Vagina (tissue), 2 donors: ENCODE results near the gene ZNF415.

ENCODE experiments used
- POLR2A ChIP-seq, 2 donors: fragments of 450-650 bp; IDR thresholded peaks; one replicate each; pipeline ENCODE4 v1.6.1; 2017; ENCODE audit warnings: antibody characterized with exemption in 2 of 2, mild to moderate bottlenecking in 2 of 2, moderate library complexity in 2 of 2
- POLR2AphosphoS5 ChIP-seq, 2 donors: sonication (generic); formaldehyde crosslinking; IDR thresholded peaks; one replicate each; pipeline ENCODE4 v1.9.0; 2017; ENCODE audit warnings: antibody characterized with exemption in 2 of 2, mild to moderate bottlenecking in 2 of 2, low read depth in 1 of 2; ENCODE audit not compliant: insufficient read depth in 1 of 2
- TF ChIP-seq, protein P1 (sequence below), 3 experiments: fragments of 450-650 bp in 2 of 3; fragments of 200-600 bp in 1 of 3; sonication (generic) in 1 of 3; IDR thresholded peaks; one replicate each; pipeline ENCODE4 v1.5.1; 2017 to 2019; ENCODE audit warnings: antibody characterized with exemption in 3 of 3, mild to moderate bottlenecking in 2 of 3, moderate library complexity in 2 of 3

DNA sequence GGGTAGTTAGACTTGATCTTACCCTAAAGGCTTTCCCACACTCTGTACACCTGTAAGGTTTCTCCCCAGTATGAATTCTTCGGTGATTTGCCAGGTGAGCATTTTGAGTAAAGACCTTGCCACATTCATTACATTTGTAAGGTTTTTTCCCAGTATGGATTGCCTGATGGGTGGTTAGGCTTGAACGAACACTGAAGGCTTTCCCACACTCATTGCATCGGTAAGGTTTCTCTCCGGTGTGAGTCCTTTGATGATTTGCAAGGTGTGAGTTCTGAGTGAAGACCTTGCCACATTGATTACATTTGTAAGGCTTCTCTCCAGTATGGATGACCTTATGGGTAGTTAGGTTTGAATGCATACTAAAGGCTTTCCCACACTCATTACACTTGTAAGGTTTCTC, 64.5 kb downstream of the ZNF415 start:
- TF ChIP-seq, protein P1, sequence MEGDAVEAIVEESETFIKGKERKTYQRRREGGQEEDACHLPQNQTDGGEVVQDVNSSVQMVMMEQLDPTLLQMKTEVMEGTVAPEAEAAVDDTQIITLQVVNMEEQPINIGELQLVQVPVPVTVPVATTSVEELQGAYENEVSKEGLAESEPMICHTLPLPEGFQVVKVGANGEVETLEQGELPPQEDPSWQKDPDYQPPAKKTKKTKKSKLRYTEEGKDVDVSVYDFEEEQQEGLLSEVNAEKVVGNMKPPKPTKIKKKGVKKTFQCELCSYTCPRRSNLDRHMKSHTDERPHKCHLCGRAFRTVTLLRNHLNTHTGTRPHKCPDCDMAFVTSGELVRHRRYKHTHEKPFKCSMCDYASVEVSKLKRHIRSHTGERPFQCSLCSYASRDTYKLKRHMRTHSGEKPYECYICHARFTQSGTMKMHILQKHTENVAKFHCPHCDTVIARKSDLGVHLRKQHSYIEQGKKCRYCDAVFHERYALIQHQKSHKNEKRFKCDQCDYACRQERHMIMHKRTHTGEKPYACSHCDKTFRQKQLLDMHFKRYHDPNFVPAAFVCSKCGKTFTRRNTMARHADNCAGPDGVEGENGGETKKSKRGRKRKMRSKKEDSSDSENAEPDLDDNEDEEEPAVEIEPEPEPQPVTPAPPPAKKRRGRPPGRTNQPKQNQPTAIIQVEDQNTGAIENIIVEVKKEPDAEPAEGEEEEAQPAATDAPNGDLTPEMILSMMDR (IDR thresholded peaks at IDR 0.05) = no peak
- TF ChIP-seq POLR2AphosphoS5 (IDR thresholded peaks at IDR 0.05; ENCODE audit: insufficient read depth in 1 of 2, low read depth in 1 of 2) (no peak), POLR2A (IDR thresholded peaks at IDR 0.05) (no peak)
